B cell (primary cell): ENCODE measurements around the gene DMXL1. TPM values are rescaled to one million over a fixed set of nuclear protein-coding genes. Genes with fewer than 3 reads are reported as not detected.
A peak's percentile ranks its signal among the peaks of the same experiment; 100 is the strongest.

Experiments
- ATAC-seq: fragments of 200-7000 bp; cut with Tn5 transposase; one replicate; pipeline ENCODE4 v1.10.0; 2021; ENCODE audit warnings: low read depth, mild to moderate bottlenecking, moderate number of reproducible peaks, moderate library complexity
- CTCF ChIA-PET: fragments of 350-600 bp; sonication (Branson Sonifier 250); formaldehyde crosslinking; loops from one replicate; lab custom pipeline; 2021; ENCODE audit warnings: antibody characterized with exemption, inconsistent platforms; lab: Charles Lee
- POLR2A ChIA-PET: fragments of 350-600 bp; sonication (Branson Sonifier 250); formaldehyde crosslinking; loops from one replicate; lab custom pipeline; 2021; ENCODE audit warnings: antibody characterized with exemption; lab: Charles Lee
- DNase-seq: peaks from one replicate; pipeline ENCODE4 v3.0.0; 2013
- H2AFZ ChIP-seq: 2 replicates; pipeline ENCODE4 v1.6.1; 2012; ENCODE audit warnings: mild to moderate bottlenecking, low read depth, low read length; ENCODE audit not compliant: insufficient read depth, poor library complexity, severe bottlenecking
- H3K27ac ChIP-seq, 2 donors: 1 replicate in 1 of 2; 2 replicates in 1 of 2; pipeline ENCODE4 v1.5.1; 2012 to 2013; ENCODE audit warnings: low read length in 2 of 2, mild to moderate bottlenecking in 2 of 2, moderate library complexity in 1 of 2
- H3K27me3 ChIP-seq, 4 experiments: fragments of 200-600 bp in 1 of 4; sonication (generic) in 1 of 4; replicated peaks in 1 of 4; 1 replicate in 2 of 4; 2 replicates in 2 of 4; pipeline versions ENCODE4 v1.6.1 to v1.7.0; 2013 to 2016; ENCODE audit warnings: low read length in 3 of 4, mild to moderate bottlenecking in 2 of 4, mixed read lengths in 1 of 4, moderate library complexity in 1 of 4; ENCODE audit not compliant: insufficient read depth in 4 of 4, control insufficient read depth in 3 of 4; ENCODE audit errors: control extremely low read depth in 1 of 4
- H3K36me3 ChIP-seq, 2 experiments: replicated peaks in 1 of 2; 1 replicate in 1 of 2; 2 replicates in 1 of 2; pipeline versions ENCODE4 v1.6.1 to v1.7.1; 2013; ENCODE audit warnings: low read length in 1 of 2; ENCODE audit not compliant: insufficient read depth in 2 of 2, control insufficient read depth in 1 of 2; ENCODE audit errors: control extremely low read depth in 1 of 2, extremely low read depth in 1 of 2
- H3K4me1 ChIP-seq, 2 donors: fragments of 200-600 bp in 1 of 2; sonication (generic) in 1 of 2; 1 replicate in 1 of 2; 2 replicates in 1 of 2; pipeline versions ENCODE4 v1.5.1 to v1.6.1; 2013 to 2017; ENCODE audit warnings: low read length in 2 of 2; ENCODE audit not compliant: control insufficient read depth in 2 of 2, insufficient read depth in 2 of 2
- H3K4me2 ChIP-seq: replicated peaks from 2 replicates; pipeline ENCODE3; 2012; ENCODE audit warnings: mild to moderate bottlenecking, low read depth, low read length; ENCODE audit not compliant: poor library complexity, severe bottlenecking
- H3K4me3 ChIP-seq, 5 experiments: fragments of 200-600 bp in 1 of 5; sonication (generic) in 1 of 5; 1 replicate in 3 of 5; 2 replicates in 2 of 5; pipeline versions ENCODE4 v1.5.1 to v1.7.0; 2011 to 2016; ENCODE audit warnings: low read length in 4 of 5, mild to moderate bottlenecking in 4 of 5, low read depth in 2 of 5, control low read depth in 1 of 5, moderate library complexity in 1 of 5; ENCODE audit not compliant: insufficient read depth in 1 of 5; ENCODE audit errors: control extremely low read depth in 1 of 5, extremely low read depth in 1 of 5
- H3K79me2 ChIP-seq: fragments of 200-600 bp; sonication (generic); one replicate; pipeline ENCODE4 v1.6.0; 2016; ENCODE audit warnings: low read length; ENCODE audit not compliant: control insufficient read depth, insufficient read depth
- H3K9ac ChIP-seq: fragments of 200-600 bp; sonication (generic); 2 replicates; pipeline ENCODE4 v1.6.1; 2017; ENCODE audit warnings: mild to moderate bottlenecking, low read length, moderate library complexity
- H3K9me3 ChIP-seq, 3 donors: one replicate each; pipeline versions ENCODE4 v1.6.1 to v1.7.1; 2013; ENCODE audit warnings: low read length in 2 of 3; ENCODE audit not compliant: control insufficient read depth in 2 of 3, insufficient read depth in 1 of 3; ENCODE audit errors: control extremely low read depth in 1 of 3
- H4K20me1 ChIP-seq: 2 replicates; pipeline ENCODE4 v1.6.0; 2012; ENCODE audit warnings: mild to moderate bottlenecking, low read length; ENCODE audit not compliant: insufficient read depth, control insufficient read depth, poor library complexity, severe bottlenecking
- H3K27ac Mint-ChIP-seq: one replicate; pipeline ENCODE4 v1.8.0; 2021; ENCODE audit warnings: mixed read lengths
- H3K27me3 Mint-ChIP-seq: one replicate; pipeline ENCODE4 v1.8.0; 2021; ENCODE audit warnings: mixed read lengths
- H3K4me1 Mint-ChIP-seq: one replicate; pipeline ENCODE4 v1.8.0; 2021; ENCODE audit warnings: mixed read lengths
- H3K4me3 Mint-ChIP-seq: one replicate; pipeline ENCODE4 v1.8.0; 2021; ENCODE audit warnings: mixed read lengths
- H3K9me3 Mint-ChIP-seq: one replicate; pipeline ENCODE4 v1.8.0; 2022; ENCODE audit warnings: mixed read lengths; ENCODE audit not compliant: insufficient read depth
- EZH2 ChIP-seq: IDR thresholded peaks from 2 replicates; pipeline ENCODE4 v1.6.1; 2012; ENCODE audit warnings: borderline replicate concordance, low read depth, mild to moderate bottlenecking, moderate library complexity, low read length; ENCODE audit not compliant: insufficient read depth, poor library complexity, severe bottlenecking
- WGBS: methylation state at CpG from one replicate; pipeline ENCODE4 v1.1.5; 2013; ENCODE audit warnings: missing lambda C conversion rate; ENCODE audit not compliant: insufficient coverage; 5-methylcytosine and 5-hydroxymethylcytosine counted together
- intact Hi-C: fragments of 100-400 bp; cut with micrococcal nuclease; formaldehyde crosslinking; loops from one replicate; pipeline ENCODE4 v1.10.0; 2022
- polyA plus RNA-seq: library from polyadenylated mRNA; depleted of rRNA; stranded (reverse); fragments of >200 nt; gene quantifications from 2 replicates; pipeline ENCODE4 v1.2.3, GENCODE V29; 2012
- total RNA-seq, 2 donors: library from RNA; stranded (reverse); fragments of 120-200 nt in 1 of 2; gene quantifications; 1 replicate in 1 of 2; 2 replicates in 1 of 2; pipeline versions ENCODE4 v1.2.3 to v1.2.4, GENCODE V29; 2013 to 2022
- TF ChIP-seq, protein P1 (sequence below): fragments of 200-600 bp; IDR thresholded peaks from one replicate; pipeline ENCODE4 v1.8.0; 2022; ENCODE audit warnings: antibody characterized with exemption, mild to moderate bottlenecking

DMXL1 gene
- total and polyA plus RNA-seq, 2 donors (not counting 1 experiment from before 2014, with no cell fraction given) = 37.9 to 129 TPM

DNA sequence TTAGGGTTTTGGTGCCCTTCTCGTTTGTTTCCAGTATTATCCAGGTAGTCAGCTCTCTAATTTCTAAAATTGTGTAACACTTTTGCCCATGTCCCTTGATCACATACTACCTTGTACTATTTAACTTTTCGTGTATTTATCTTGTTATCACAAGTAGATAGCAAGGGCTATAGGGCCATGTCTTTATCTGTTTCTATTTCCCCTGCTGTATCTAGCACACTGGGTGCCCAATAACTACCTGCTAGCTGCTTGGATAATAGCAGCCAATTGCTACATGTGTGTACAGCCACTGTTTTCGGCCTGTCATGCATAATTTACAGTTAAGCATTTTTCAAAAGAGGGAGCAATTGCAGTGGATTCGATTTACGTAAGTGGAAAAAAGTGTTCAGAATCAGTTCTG lies 220.2 kb downstream of the DMXL1 start:
- H3K9me3 ChIP-seq = no peaks in the 10 kb centered on the region
- peak overlapping the region; percentile 90 for H3K27ac Mint-ChIP-seq
- intact Hi-C loops = loop anchor here (2.0 kb wide), 1 partner anchor 18 kb away; no protein-coding TSS in a partner anchor
- H3K4me2 ChIP-seq = peak overlapping the region; percentile 59
- H3K36me3 ChIP-seq = peaks cover 0 to 3% of the 10 kb centered on the region in 2 experiments
- no peak for TF ChIP-seq EZH2
- TF ChIP-seq, protein P1, sequence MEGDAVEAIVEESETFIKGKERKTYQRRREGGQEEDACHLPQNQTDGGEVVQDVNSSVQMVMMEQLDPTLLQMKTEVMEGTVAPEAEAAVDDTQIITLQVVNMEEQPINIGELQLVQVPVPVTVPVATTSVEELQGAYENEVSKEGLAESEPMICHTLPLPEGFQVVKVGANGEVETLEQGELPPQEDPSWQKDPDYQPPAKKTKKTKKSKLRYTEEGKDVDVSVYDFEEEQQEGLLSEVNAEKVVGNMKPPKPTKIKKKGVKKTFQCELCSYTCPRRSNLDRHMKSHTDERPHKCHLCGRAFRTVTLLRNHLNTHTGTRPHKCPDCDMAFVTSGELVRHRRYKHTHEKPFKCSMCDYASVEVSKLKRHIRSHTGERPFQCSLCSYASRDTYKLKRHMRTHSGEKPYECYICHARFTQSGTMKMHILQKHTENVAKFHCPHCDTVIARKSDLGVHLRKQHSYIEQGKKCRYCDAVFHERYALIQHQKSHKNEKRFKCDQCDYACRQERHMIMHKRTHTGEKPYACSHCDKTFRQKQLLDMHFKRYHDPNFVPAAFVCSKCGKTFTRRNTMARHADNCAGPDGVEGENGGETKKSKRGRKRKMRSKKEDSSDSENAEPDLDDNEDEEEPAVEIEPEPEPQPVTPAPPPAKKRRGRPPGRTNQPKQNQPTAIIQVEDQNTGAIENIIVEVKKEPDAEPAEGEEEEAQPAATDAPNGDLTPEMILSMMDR = no peak
- peaks cover 61 to 67% of the 10 kb centered on the region in 2 donors for H3K4me1 ChIP-seq
- H3K9me3 Mint-ChIP-seq = no peaks in the 10 kb centered on the region
- H3K27me3 Mint-ChIP-seq = no peaks in the 10 kb centered on the region
- H3K27me3 ChIP-seq = no peaks in the 10 kb centered on the region
- DNase-seq = no peak
- CTCF ChIA-PET = interaction anchor here (1.3 to 3.5 kb wide), 12 partner anchors 9 to 121 kb away, joined by 4 to 21 read pairs (median 8); no protein-coding TSS in a partner anchor
- peak overlapping the region; percentile 35 to 74 for H3K27ac ChIP-seq
- H3K79me2 ChIP-seq = peaks cover 82% of the 10 kb centered on the region
- H3K4me3 ChIP-seq = no peak overlapping the region
- H3K9ac ChIP-seq = no peak overlapping the region
- no peak for ATAC-seq
- peaks cover 18% of the 10 kb centered on the region for H4K20me1 ChIP-seq
- no peak overlapping the region for H2AFZ ChIP-seq
- POLR2A ChIA-PET = interaction anchor here (0.6 to 1.5 kb wide), 4 partner anchors 13 to 42 kb away, joined by 3 to 5 read pairs (median 4); no protein-coding TSS in a partner anchor
- peak overlapping the region; percentile 65 for H3K4me3 Mint-ChIP-seq
- peaks cover 74% of the 10 kb centered on the region for H3K4me1 Mint-ChIP-seq
- WGBS = no CpG with 5 or more reads among the region's 5 CpGs

- intact Hi-C loops = loop anchor here (2.0 kb wide), 1 partner anchor 17 kb away; no protein-coding TSS in a partner anchor
- ATAC-seq = no peak
- H3K9me3 ChIP-seq = no peaks in the 10 kb centered on the region
- H3K9ac ChIP-seq = no peak overlapping the region
- H3K27ac ChIP-seq = peak overlapping the region in 1 of 2 donors; percentile 74
- no peaks in the 10 kb centered on the region for H3K27me3 ChIP-seq
- peaks cover 0 to 3% of the 10 kb centered on the region in 2 experiments for H3K36me3 ChIP-seq
- H2AFZ ChIP-seq = no peak overlapping the region
- no peaks in the 10 kb centered on the region for H3K27me3 Mint-ChIP-seq
- no peak for DNase-seq
- H3K9me3 Mint-ChIP-seq = no peaks in the 10 kb centered on the region
- peaks cover 70% of the 10 kb centered on the region for H3K4me1 Mint-ChIP-seq
- WGBS = 94% methylated on average over 2 of the region's 3 CpGs
- H3K4me2 ChIP-seq = peak overlapping the region; percentile 59
- H3K4me3 Mint-ChIP-seq = peak overlapping the region; percentile 1
- peaks cover 74% of the 10 kb centered on the region for H3K79me2 ChIP-seq
- POLR2A ChIA-PET = no interaction called here
- H4K20me1 ChIP-seq = peaks cover 11% of the 10 kb centered on the region
- TF ChIP-seq, protein P1 = no peak
- TF ChIP-seq EZH2 = no peak
- peak overlapping the region; percentile 3 for H3K27ac Mint-ChIP-seq
- H3K4me3 ChIP-seq = no peak overlapping the region
- H3K4me1 ChIP-seq = peaks cover 52 to 59% of the 10 kb centered on the region in 2 donors
- CTCF ChIA-PET = interaction anchor here (3.1 to 3.5 kb wide), 2 partner anchors 18 to 120 kb away, joined by 15 to 21 read pairs; no protein-coding TSS in a partner anchor
Measured at GRCh38 chr5:119291877-119292276, 221.0 kb downstream of the DMXL1 start.
